ENCODE data around the gene HSD17B14. TPM values are rescaled to one million over a fixed set of nuclear protein-coding genes. Genes with fewer than 3 reads are reported as not detected.

Gene HSD17B14
- total RNA-seq, 1 donor from 2014 or later, result 65.6 TPM

Other genes with a start within 250 kb of the HSD17B14 start
- gene SPACA4, start 229.7 kb downstream of the HSD17B14 start, total RNA-seq (ENCODE audit: unreplicated experiment), result not detected
- 0.64 TPM for gene FAM83E, start 221.4 kb downstream of the HSD17B14 start, total RNA-seq (ENCODE audit: unreplicated experiment)
- gene RPL18, start 217.3 kb downstream of the HSD17B14 start, total RNA-seq (ENCODE audit: unreplicated experiment), result 1,683 TPM
- 24.7 TPM for gene SPHK2, start 217.0 kb downstream of the HSD17B14 start, total RNA-seq (ENCODE audit: unreplicated experiment)
- 4.3 TPM for gene DBP, start 199.1 kb downstream of the HSD17B14 start, total RNA-seq (ENCODE audit: unreplicated experiment)
- gene CA11, start 190.3 kb downstream of the HSD17B14 start, total RNA-seq (ENCODE audit: unreplicated experiment), result 11.9 TPM
- 0.21 TPM for gene NTN5, start 163.5 kb downstream of the HSD17B14 start, total RNA-seq (ENCODE audit: unreplicated experiment)
- 1.5 TPM for gene FUT2, start 140.5 kb downstream of the HSD17B14 start, total RNA-seq (ENCODE audit: unreplicated experiment)
- gene MAMSTR, start 116.8 kb downstream of the HSD17B14 start, total RNA-seq (ENCODE audit: unreplicated experiment), result 1.5 TPM
- 192 TPM for gene RASIP1, start 95.9 kb downstream of the HSD17B14 start, total RNA-seq (ENCODE audit: unreplicated experiment)
- 3.3 TPM for gene IZUMO1, start 89.6 kb downstream of the HSD17B14 start, total RNA-seq (ENCODE audit: unreplicated experiment)
- gene FUT1, start 83.8 kb downstream of the HSD17B14 start, total RNA-seq (ENCODE audit: unreplicated experiment), result 5.7 TPM
- not detected for gene FGF21, start 81.0 kb downstream of the HSD17B14 start, total RNA-seq (ENCODE audit: unreplicated experiment)
- gene BCAT2, start 25.5 kb downstream of the HSD17B14 start, total RNA-seq (ENCODE audit: unreplicated experiment), result 35.0 TPM
- 14.1 TPM for gene PLEKHA4, start 32.1 kb upstream of the HSD17B14 start, total RNA-seq (ENCODE audit: unreplicated experiment)
- gene PPP1R15A, start 35.9 kb upstream of the HSD17B14 start, total RNA-seq (ENCODE audit: unreplicated experiment), result 65.8 TPM
- 4.3 TPM for gene TULP2, start 62.3 kb upstream of the HSD17B14 start, total RNA-seq (ENCODE audit: unreplicated experiment)
- 244 TPM for gene NUCB1, start 63.8 kb upstream of the HSD17B14 start, total RNA-seq (ENCODE audit: unreplicated experiment)
- gene DHDH, start 97.2 kb upstream of the HSD17B14 start, total RNA-seq (ENCODE audit: unreplicated experiment), result 1.0 TPM
- gene BAX, start 118.4 kb upstream of the HSD17B14 start, total RNA-seq (ENCODE audit: unreplicated experiment), result 286 TPM
- 1,109 TPM for gene FTL, start 128.8 kb upstream of the HSD17B14 start, total RNA-seq (ENCODE audit: unreplicated experiment)
- 45.7 TPM for gene GYS1, start 156.8 kb upstream of the HSD17B14 start, total RNA-seq (ENCODE audit: unreplicated experiment)
- gene RUVBL2, start 157.4 kb upstream of the HSD17B14 start, total RNA-seq (ENCODE audit: unreplicated experiment), result 80.6 TPM
- 1.4 TPM for gene LHB, start 180.6 kb upstream of the HSD17B14 start, total RNA-seq (ENCODE audit: unreplicated experiment)
- gene CGB3, start 187.8 kb upstream of the HSD17B14 start, total RNA-seq (ENCODE audit: unreplicated experiment), result not detected
- gene CGB2, start 195.4 kb upstream of the HSD17B14 start, total RNA-seq (ENCODE audit: unreplicated experiment), result not detected
- gene CGB1, start 200.4 kb upstream of the HSD17B14 start, total RNA-seq (ENCODE audit: unreplicated experiment), result not detected
- not detected for gene CGB5, start 207.4 kb upstream of the HSD17B14 start, total RNA-seq (ENCODE audit: unreplicated experiment)
- not detected for gene CGB8, start 212.6 kb upstream of the HSD17B14 start, total RNA-seq (ENCODE audit: unreplicated experiment)
- gene CGB7, start 221.3 kb upstream of the HSD17B14 start, total RNA-seq (ENCODE audit: unreplicated experiment), result not detected
- gene NTF4, start 228.3 kb upstream of the HSD17B14 start, total RNA-seq (ENCODE audit: unreplicated experiment), result not detected
- not detected for gene KCNA7, start 236.2 kb upstream of the HSD17B14 start, total RNA-seq (ENCODE audit: unreplicated experiment)
- 203 TPM for gene SNRNP70, start 249.0 kb upstream of the HSD17B14 start, total RNA-seq (ENCODE audit: unreplicated experiment)

Measured in endothelial cell (in vitro differentiated cells).